A549 (cell line): ENCODE data around the gene STRN3. TPM values are rescaled to one million over a fixed set of nuclear protein-coding genes. Genes with fewer than 3 reads are reported as not detected.

Experiments
- ATAC-seq, 2 experiments: fragments of 200-7000 bp in 1 of 2; fragments of >200 bp in 1 of 2; cut with Nextera tagmentation in 1 of 2; cut with Tn5 transposase in 1 of 2; 3 replicates each; pipeline versions ENCODE4 v1.8.0 to v1.9.1; 2018 to 2020; ENCODE audit warnings: mild to moderate bottlenecking in 1 of 2, moderate library complexity in 1 of 2
- CTCF ChIA-PET: fragments of 300-600 bp; sonication (Branson Sonifier 250); formaldehyde crosslinking; extraction: SDS; loops from one replicate; lab custom pipeline; 2021; ENCODE audit warnings: antibody characterized with exemption, inconsistent platforms; lab: Yijun Ruan, JAX
- POLR2A ChIA-PET: fragments of 350-600 bp; formaldehyde crosslinking; extraction: SDS; loops from one replicate; lab custom pipeline; 2021; ENCODE audit warnings: antibody characterized with exemption, inconsistent platforms; lab: Yijun Ruan, JAX
- DNase-seq, 2 experiments: peaks; one replicate each; pipeline versions ENCODE4 v3.0.0 to v3.0.0-alpha.2; 2011 to 2016; ENCODE audit warnings: low read depth in 1 of 2, low spot score in 1 of 2
- FAIRE-seq: peaks from 2 replicates; lab custom pipeline; 2011; peaks lifted over from hg19 to GRCh38; lab: Jason Lieb, UNC
- H3K27ac ChIP-seq, 2 experiments: fragments of >200 bp; sonication (Bioruptor Twin); formaldehyde crosslinking; 3 replicates each; pipeline ENCODE4 v1.5.1; 2016 to 2017
- H3K4me1 ChIP-seq: fragments of >200 bp; sonication (Bioruptor Twin); formaldehyde crosslinking; 3 replicates; pipeline ENCODE4 v1.6.1; 2016
- H3K4me2 ChIP-seq: fragments of >200 bp; sonication (Bioruptor Twin); formaldehyde crosslinking; 3 replicates; pipeline ENCODE4 v1.6.1; 2016
- H3K4me3 ChIP-seq: fragments of >200 bp; sonication (Bioruptor Twin); formaldehyde crosslinking; 3 replicates; pipeline ENCODE4 v1.5.1; 2016
- H3K9me3 ChIP-seq: fragments of >200 bp; sonication (Bioruptor Twin); formaldehyde crosslinking; 3 replicates; pipeline ENCODE4 v1.6.1; 2016
- CHD2 ChIP-seq: fragments of 150-350 bp; IDR thresholded peaks from 2 replicates; pipeline ENCODE4 v1.6.1; 2014; ENCODE audit warnings: low read length; ENCODE audit not compliant: partially characterized antibody
- CHD4 ChIP-seq: fragments of 200-600 bp; sonication (generic); IDR thresholded peaks from 2 replicates; pipeline ENCODE4 v1.6.1; 2016; ENCODE audit warnings: antibody characterized with exemption, mild to moderate bottlenecking, borderline replicate concordance
- FOSB ChIP-seq: fragments of 250-450 bp; sonication (Bioruptor Pico); IDR thresholded peaks from 2 replicates; pipeline ENCODE4 v1.5.0; 2020; ENCODE audit warnings: mild to moderate bottlenecking, moderate library complexity
- GATA3 ChIP-seq: IDR thresholded peaks from 2 replicates; pipeline ENCODE4 v1.6.1; 2012; ENCODE audit warnings: borderline replicate concordance
- HDAC2 ChIP-seq: fragments of 200-600 bp; sonication (generic); IDR thresholded peaks from 2 replicates; pipeline ENCODE4 v1.6.1; 2016
- HOXA7 ChIP-seq: fragments of 250-450 bp; sonication (Bioruptor Pico); IDR thresholded peaks from 2 replicates; pipeline ENCODE4 v1.5.0; 2020; ENCODE audit warnings: mild to moderate bottlenecking, moderate library complexity
- HOXB13 ChIP-seq: fragments of 250-450 bp; sonication (Bioruptor Pico); IDR thresholded peaks from 2 replicates; pipeline ENCODE4 v1.5.0; 2020; ENCODE audit warnings: low read depth, mild to moderate bottlenecking, moderate library complexity
- JUN ChIP-seq, 2 experiments: fragments of >200 bp; sonication (Bioruptor Twin); formaldehyde crosslinking; IDR thresholded peaks; 2 replicates in 1 of 2; 3 replicates in 1 of 2; pipeline ENCODE4 v1.6.1; 2016 to 2017
- KDM5A ChIP-seq: fragments of 200-600 bp; sonication (generic); IDR thresholded peaks from 2 replicates; pipeline ENCODE4 v1.6.1; 2016; ENCODE audit warnings: antibody characterized with exemption, mild to moderate bottlenecking
- NFE2L2 ChIP-seq: fragments of 150-350 bp; conservative IDR thresholded peaks from 2 replicates; pipeline ENCODE4 v1.6.1; 2014; ENCODE audit warnings: low read length
- POLR2A ChIP-seq: IDR thresholded peaks from 2 replicates; pipeline ENCODE4 v1.6.1; 2012; ENCODE audit warnings: mild to moderate bottlenecking, low read length
- RAD21 ChIP-seq, 2 experiments: fragments of >200 bp in 1 of 2; sonication (Bioruptor Twin) in 1 of 2; formaldehyde crosslinking in 1 of 2; IDR thresholded peaks in 1 of 2; conservative IDR thresholded peaks in 1 of 2; 2 replicates in 1 of 2; 3 replicates in 1 of 2; pipeline ENCODE4 v1.6.1; 2012 to 2018; ENCODE audit warnings: inconsistent platforms in 1 of 2
- RCOR1 ChIP-seq: fragments of 150-350 bp; IDR thresholded peaks from 2 replicates; pipeline ENCODE4 v1.6.1; 2014; ENCODE audit warnings: antibody characterized with exemption, low read length, low read depth
- RNF2 ChIP-seq: fragments of 200-600 bp; sonication (generic); IDR thresholded peaks from 2 replicates; pipeline ENCODE4 v1.6.1; 2016; ENCODE audit warnings: low read depth, mild to moderate bottlenecking, antibody characterized with exemption, moderate library complexity, borderline replicate concordance
- ZNF302 ChIP-seq: fragments of 250-450 bp; sonication (Bioruptor Pico); IDR thresholded peaks from 2 replicates; pipeline ENCODE4 v1.9.0; 2021; ENCODE audit warnings: inconsistent platforms, mild to moderate bottlenecking, moderate library complexity
- ZSCAN20 ChIP-seq: fragments of 250-450 bp; sonication (Bioruptor Pico); IDR thresholded peaks from 2 replicates; pipeline ENCODE4 v1.8.0; 2022; ENCODE audit warnings: mild to moderate bottlenecking, moderate library complexity
- WGBS: methylation state at CpG from one replicate; pipeline ENCODE4 v1.1.6; 2017; ENCODE audit errors: missing lambda C conversion rate; 5-methylcytosine and 5-hydroxymethylcytosine counted together
- polyA plus RNA-seq, 4 experiments: library from polyadenylated mRNA; depleted of rRNA in 3 of 4; stranded (reverse); fragments of >200 nt; fragmentation: RNase III in 1 of 4; extraction: RNeasy Plus Mini Kit Qiagen cat#74134 plus additional on column Dnase treatment in 1 of 4; gene quantifications; 2 replicates in 3 of 4; 3 replicates in 1 of 4; pipeline ENCODE4 v1.2.3, GENCODE V29; 2011 to 2017
- TF ChIP-seq, protein P1 (sequence below): IDR thresholded peaks from 2 replicates; pipeline ENCODE4 v1.6.1; 2012
- TF ChIP-seq, protein P2 (sequence below): IDR thresholded peaks from 2 replicates; pipeline ENCODE4 v1.6.1; 2012; ENCODE audit warnings: low read depth, borderline replicate concordance
- TF ChIP-seq, protein P3 (sequence below): fragments of 250-450 bp; sonication (Bioruptor Pico); IDR thresholded peaks from 2 replicates; pipeline ENCODE4 v1.5.0; 2020; ENCODE audit warnings: low read depth, mild to moderate bottlenecking, moderate library complexity
- TF ChIP-seq, protein P4 (sequence below): fragments of 450-650 bp; IDR thresholded peaks from 2 replicates; pipeline ENCODE4 v1.6.1; 2014; ENCODE audit warnings: antibody characterized with exemption

Gene STRN3
- polyA plus RNA-seq, 2 of the 4 experiments (the other 2 are of a cell fraction) = 22.1 to 44.8 TPM

DNA sequence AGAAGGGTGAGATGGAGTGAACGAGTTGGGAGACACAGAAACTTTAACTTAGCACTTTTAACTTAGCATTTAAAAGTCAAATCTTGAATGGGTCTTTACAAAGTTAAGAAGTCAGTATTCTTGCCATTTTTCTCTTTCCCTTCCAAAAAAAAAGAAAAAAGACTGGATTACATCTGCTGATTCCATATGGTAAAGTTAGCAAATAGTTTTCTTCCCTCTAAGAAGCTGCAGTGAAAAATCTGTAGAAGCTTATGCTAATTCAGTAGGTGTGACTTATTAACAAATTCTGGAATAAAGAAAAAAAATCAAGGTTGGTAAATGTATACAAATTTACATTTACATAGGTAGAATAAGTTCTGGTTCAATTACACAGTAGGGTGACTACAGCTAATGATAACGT lies 100.9 kb downstream of the STRN3 start:
- ATAC-seq = no peak

DNA sequence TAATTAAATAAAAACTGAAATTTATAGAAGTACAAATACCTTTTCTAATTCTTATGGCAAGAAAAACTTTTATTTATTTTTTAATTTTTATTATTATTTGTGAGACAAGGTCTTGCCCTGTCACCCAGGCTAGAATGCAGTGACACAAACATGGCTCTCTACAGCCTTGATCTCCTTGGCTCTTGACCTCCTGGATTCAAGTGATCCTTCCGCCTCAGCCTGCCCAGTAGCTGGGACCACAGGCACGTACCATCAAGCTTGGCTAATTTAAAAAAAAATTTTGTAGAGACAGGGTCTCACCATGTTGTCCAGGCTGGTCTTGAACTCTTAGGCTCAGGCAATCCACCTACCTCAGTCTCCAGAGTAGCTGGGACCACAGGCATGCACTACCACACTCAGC lies 104.4 kb downstream of the STRN3 start:
- ATAC-seq (no peak), DNase-seq (no peak)
- Histone ChIP-seq H3K4me3 (no peak overlapping the region), H3K27ac (no peak overlapping the region), H3K4me1 (0 out of 3 replicates have a peak, but pooled peaks cover 4% of the 10 kb centered on the region), H3K4me2 (no peak overlapping the region), H3K9me3 (no peaks in the 10 kb centered on the region)
- ChIA-PET POLR2A (no interaction called here), CTCF (no interaction called here)
- TF ChIP-seq FOSB (no peak), CHD2 (no peak), RAD21 (conservative IDR thresholded peaks at IDR 0.05 in 1 of 2, IDR thresholded peaks at IDR 0.05 in 1 of 2) (no peak), ZNF302 (no peak), JUN (IDR thresholded peaks at IDR 0.05) (no peak)
- TF ChIP-seq, protein P1, sequence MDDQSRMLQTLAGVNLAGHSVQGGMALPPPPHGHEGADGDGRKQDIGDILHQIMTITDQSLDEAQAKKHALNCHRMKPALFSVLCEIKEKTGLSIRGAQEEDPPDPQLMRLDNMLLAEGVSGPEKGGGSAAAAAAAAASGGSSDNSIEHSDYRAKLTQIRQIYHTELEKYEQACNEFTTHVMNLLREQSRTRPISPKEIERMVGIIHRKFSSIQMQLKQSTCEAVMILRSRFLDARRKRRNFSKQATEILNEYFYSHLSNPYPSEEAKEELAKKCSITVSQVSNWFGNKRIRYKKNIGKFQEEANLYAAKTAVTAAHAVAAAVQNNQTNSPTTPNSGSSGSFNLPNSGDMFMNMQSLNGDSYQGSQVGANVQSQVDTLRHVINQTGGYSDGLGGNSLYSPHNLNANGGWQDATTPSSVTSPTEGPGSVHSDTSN = no peak
- TF ChIP-seq, protein P2, sequence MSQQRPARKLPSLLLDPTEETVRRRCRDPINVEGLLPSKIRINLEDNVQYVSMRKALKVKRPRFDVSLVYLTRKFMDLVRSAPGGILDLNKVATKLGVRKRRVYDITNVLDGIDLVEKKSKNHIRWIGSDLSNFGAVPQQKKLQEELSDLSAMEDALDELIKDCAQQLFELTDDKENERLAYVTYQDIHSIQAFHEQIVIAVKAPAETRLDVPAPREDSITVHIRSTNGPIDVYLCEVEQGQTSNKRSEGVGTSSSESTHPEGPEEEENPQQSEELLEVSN = no peak
- TF ChIP-seq, all 56 proteins: peak for 0
- 94% methylated on average over 2 of the region's 2 CpGs for WGBS
- FAIRE-seq = no peak

More for the DNA sequence above, 100.9 kb downstream of the STRN3 start:
- Histone ChIP-seq H3K9me3 (no peaks in the 10 kb centered on the region), H3K4me2 (no peak overlapping the region), H3K27ac (no peak overlapping the region), H3K4me1 (0 out of 3 replicates have a peak, but pooled peaks cover 4% of the 10 kb centered on the region), H3K4me3 (no peak overlapping the region)
- ChIA-PET POLR2A (no interaction called here), CTCF (no interaction called here)
- no peak for TF ChIP-seq GATA3
- TF ChIP-seq HDAC2 = no peak
- TF ChIP-seq ZSCAN20 = no peak
- TF ChIP-seq, protein P3, sequence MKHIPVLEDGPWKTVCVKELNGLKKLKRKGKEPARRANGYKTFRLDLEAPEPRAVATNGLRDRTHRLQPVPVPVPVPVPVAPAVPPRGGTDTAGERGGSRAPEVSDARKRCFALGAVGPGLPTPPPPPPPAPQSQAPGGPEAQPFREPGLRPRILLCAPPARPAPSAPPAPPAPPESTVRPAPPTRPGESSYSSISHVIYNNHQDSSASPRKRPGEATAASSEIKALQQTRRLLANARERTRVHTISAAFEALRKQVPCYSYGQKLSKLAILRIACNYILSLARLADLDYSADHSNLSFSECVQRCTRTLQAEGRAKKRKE (CRISPR knock-in tag) = no peak
- TF ChIP-seq RNF2 = no peak
- TF ChIP-seq POLR2A = no peak
- DNase-seq (no peak), FAIRE-seq (peak; percentile 39)
- 83% methylated on average over 2 of the region's 2 CpGs for WGBS

DNA sequence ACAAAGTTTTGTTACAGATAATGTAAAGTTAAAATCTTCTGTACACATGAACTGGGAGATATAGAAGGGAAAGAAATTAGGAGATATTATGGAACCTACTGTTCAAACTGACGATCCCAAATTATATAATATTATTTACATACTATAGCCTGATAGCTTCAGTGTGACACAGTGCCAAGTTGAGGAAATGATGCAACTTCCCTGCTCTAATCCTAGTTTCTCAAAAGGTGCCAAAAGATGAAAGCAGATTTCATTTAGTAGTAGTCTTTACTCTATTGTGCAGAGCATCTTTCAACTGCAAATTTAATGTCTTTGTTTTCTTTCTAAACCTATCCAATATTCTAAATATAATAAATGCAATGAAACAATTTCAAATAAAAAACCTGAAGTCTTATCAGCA lies 104.9 kb downstream of the STRN3 start:
- Histone ChIP-seq H3K4me3 (no peak overlapping the region), H3K27ac (no peak overlapping the region), H3K4me1 (0 out of 3 replicates have a peak, but pooled peaks cover 4% of the 10 kb centered on the region), H3K4me2 (no peak overlapping the region), H3K9me3 (no peaks in the 10 kb centered on the region)
- WGBS = 71% methylated on average over 1 of the region's 1 CpG
- CTCF ChIA-PET = no interaction called here
- TF ChIP-seq RCOR1 (no peak), HOXA7 (CRISPR knock-in tag) (no peak)
- no peak for ATAC-seq
- DNase-seq = no peak
- FAIRE-seq = no peak
- POLR2A ChIA-PET = no interaction called here

DNA sequence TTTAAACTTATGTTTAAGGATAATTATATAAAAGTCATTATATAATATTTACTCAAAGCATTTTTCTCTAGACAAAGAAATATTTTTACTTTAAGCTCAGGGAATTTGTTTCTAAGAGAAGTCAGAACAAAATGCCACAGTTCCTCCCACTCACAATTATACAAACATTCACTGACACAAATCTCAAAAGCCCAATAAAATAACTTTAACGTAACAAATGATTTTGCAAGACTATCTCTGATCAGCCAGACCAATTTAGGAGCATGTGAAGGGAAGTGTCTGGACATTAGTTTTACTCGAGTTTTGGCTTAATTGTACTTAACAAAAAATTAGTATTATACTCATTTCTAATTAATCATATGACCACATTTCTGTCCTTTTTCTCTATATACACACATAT lies 110.6 kb downstream of the STRN3 start:
- no peak overlapping the region for H3K27ac ChIP-seq
- H3K4me3 ChIP-seq = no peak overlapping the region
- ChIA-PET POLR2A (no interaction called here), CTCF (interaction anchor here (0.8 to 1.9 kb wide), 2 partner anchors 9 to 10 kb away, joined by 3 to 4 read pairs; no protein-coding TSS in a partner anchor)
- 86% methylated on average over 2 of the region's 2 CpGs for WGBS
- FAIRE-seq = no peak
- TF ChIP-seq, protein P1 = no peak
- no peak for TF ChIP-seq KDM5A
- TF ChIP-seq HOXB13 = no peak
- TF ChIP-seq JUN (IDR thresholded peaks at IDR 0.05) = no peak
- no peak for TF ChIP-seq FOSB
- no peak for TF ChIP-seq CHD4
- TF ChIP-seq, protein P2 = no peak
- TF ChIP-seq, protein P4, sequence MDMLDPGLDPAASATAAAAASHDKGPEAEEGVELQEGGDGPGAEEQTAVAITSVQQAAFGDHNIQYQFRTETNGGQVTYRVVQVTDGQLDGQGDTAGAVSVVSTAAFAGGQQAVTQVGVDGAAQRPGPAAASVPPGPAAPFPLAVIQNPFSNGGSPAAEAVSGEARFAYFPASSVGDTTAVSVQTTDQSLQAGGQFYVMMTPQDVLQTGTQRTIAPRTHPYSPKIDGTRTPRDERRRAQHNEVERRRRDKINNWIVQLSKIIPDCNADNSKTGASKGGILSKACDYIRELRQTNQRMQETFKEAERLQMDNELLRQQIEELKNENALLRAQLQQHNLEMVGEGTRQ = no peak
- no peak for TF ChIP-seq NFE2L2
- ATAC-seq = no peak
- no peaks in the 10 kb centered on the region for H3K9me3 ChIP-seq
- H3K4me2 ChIP-seq = no peak overlapping the region
- no peak for DNase-seq
- no peaks in the 10 kb centered on the region for H3K4me1 ChIP-seq
